ENCODE data around the gene BAD.

GRCh38 chr11:64291752-64292459 is 7.4 kb upstream of the BAD start:
- no peak for TF ChIP-seq ARNTL (CRISPR knock-in tag; IDR thresholded peaks at IDR 0.05; ENCODE audit: borderline replicate concordance, low read depth)
- no peak for TF ChIP-seq POU6F1 (CRISPR knock-in tag; IDR thresholded peaks at IDR 0.05; ENCODE audit: borderline replicate concordance, low read depth)
- no peak for TF ChIP-seq PPARA (CRISPR knock-in tag; IDR thresholded peaks at IDR 0.05; ENCODE audit: borderline replicate concordance)
- no peak for TF ChIP-seq ESRRG (CRISPR knock-in tag; IDR thresholded peaks at IDR 0.05)
- TF ChIP-seq BACH2 (CRISPR knock-in tag; IDR thresholded peaks at IDR 0.05; ENCODE audit: borderline replicate concordance): no peak
- no peak for TF ChIP-seq SNAI2 (CRISPR knock-in tag; IDR thresholded peaks at IDR 0.05)
